H9 (cell line): Measurements from ENCODE around the gene LRP5. TPM values are rescaled to one million over a fixed set of nuclear protein-coding genes. Genes with fewer than 3 reads are reported as not detected.

Experiments used
- DNase-seq: peaks from one replicate; pipeline ENCODE4 v3.0.0-alpha.2; 2017
- H2AFZ ChIP-seq: one replicate; pipeline ENCODE4 v1.6.1; 2013; ENCODE audit warnings: mild to moderate bottlenecking, low read length, control low read depth, moderate library complexity
- H2AK5ac ChIP-seq: 2 replicates; pipeline ENCODE4 v1.6.1; 2013; ENCODE audit warnings: low read length, control low read depth, mixed read lengths; ENCODE audit not compliant: insufficient read length
- H2BK120ac ChIP-seq: one replicate; pipeline ENCODE4 v1.6.1; 2013; ENCODE audit warnings: low read depth, mild to moderate bottlenecking, low read length, control low read depth, inconsistent platforms; ENCODE audit not compliant: poor library complexity, severe bottlenecking
- H2BK12ac ChIP-seq: 2 replicates; pipeline ENCODE4 v1.6.1; 2013; ENCODE audit warnings: low read length, control low read depth, mixed read lengths, low read depth; ENCODE audit not compliant: insufficient read length
- H2BK15ac ChIP-seq: 2 replicates; pipeline ENCODE4 v1.6.1; 2013; ENCODE audit warnings: low read depth, low read length, control low read depth
- H2BK20ac ChIP-seq: one replicate; pipeline ENCODE4 v1.6.1; 2013; ENCODE audit warnings: low read depth, mild to moderate bottlenecking, low read length, control low read depth, inconsistent platforms; ENCODE audit not compliant: poor library complexity, severe bottlenecking
- H2BK5ac ChIP-seq: 2 replicates; pipeline ENCODE4 v1.6.1; 2013; ENCODE audit warnings: low read length, control low read depth, mixed read lengths; ENCODE audit not compliant: insufficient read length
- H3K14ac ChIP-seq: 2 replicates; pipeline ENCODE4 v1.6.1; 2013; ENCODE audit warnings: low read length, control low read depth; ENCODE audit not compliant: insufficient read depth
- H3K18ac ChIP-seq: 2 replicates; pipeline ENCODE4 v1.6.1; 2013; ENCODE audit warnings: low read depth, mild to moderate bottlenecking, mixed read lengths, low read length, control low read depth; ENCODE audit not compliant: insufficient read length
- H3K23ac ChIP-seq: 2 replicates; pipeline ENCODE4 v1.6.1; 2013; ENCODE audit warnings: low read length, control low read depth, mixed read lengths, low read depth; ENCODE audit not compliant: insufficient read length
- H3K23me2 ChIP-seq: 2 replicates; pipeline ENCODE4 v1.6.1; 2013; ENCODE audit warnings: low read depth, mild to moderate bottlenecking, mixed read lengths, low read length, control low read depth; ENCODE audit not compliant: insufficient read length, poor library complexity, severe bottlenecking
- H3K27ac ChIP-seq: 2 replicates; pipeline ENCODE4 v1.5.1; 2013; ENCODE audit warnings: low read length, control low read depth, mixed read lengths, low read depth; ENCODE audit not compliant: insufficient read length
- H3K27me3 ChIP-seq: 2 replicates; pipeline ENCODE4 v1.6.1; 2013; ENCODE audit warnings: low read length, control low read depth, inconsistent platforms; ENCODE audit not compliant: insufficient read depth
- H3K4ac ChIP-seq: 2 replicates; pipeline ENCODE4 v1.6.1; 2013; ENCODE audit warnings: low read depth, mild to moderate bottlenecking, control low read depth, inconsistent platforms, low read length, moderate library complexity
- H3K4me1 ChIP-seq: 2 replicates; pipeline ENCODE4 v1.6.1; 2013; ENCODE audit warnings: low read length, control low read depth, inconsistent platforms; ENCODE audit not compliant: insufficient read depth
- H3K4me2 ChIP-seq: 2 replicates; pipeline ENCODE4 v1.6.1; 2013; ENCODE audit warnings: low read length, control low read depth, mixed read lengths; ENCODE audit not compliant: insufficient read length, insufficient read depth
- H3K56ac ChIP-seq: 2 replicates; pipeline ENCODE4 v1.6.1; 2013; ENCODE audit warnings: low read depth, mild to moderate bottlenecking, mixed read lengths, low read length, control low read depth; ENCODE audit not compliant: insufficient read length
- H3K79me1 ChIP-seq: 2 replicates; pipeline ENCODE4 v1.6.1; 2013; ENCODE audit warnings: low read depth, mild to moderate bottlenecking, moderate library complexity, low read length, control low read depth, inconsistent platforms; ENCODE audit not compliant: insufficient read depth, poor library complexity, severe bottlenecking
- H3K79me2 ChIP-seq: 2 replicates; pipeline ENCODE4 v1.6.1; 2013; ENCODE audit warnings: low read length, control low read depth, inconsistent platforms; ENCODE audit not compliant: insufficient read depth
- H3K9ac ChIP-seq: 2 replicates; pipeline ENCODE4 v1.6.1; 2013; ENCODE audit warnings: low read length, control low read depth, mixed read lengths; ENCODE audit not compliant: insufficient read length; ENCODE audit errors: extremely low read depth
- H3K9me3 ChIP-seq: one replicate; pipeline ENCODE4 v1.6.1; 2013; ENCODE audit warnings: low read depth, low read length, inconsistent platforms; ENCODE audit not compliant: control insufficient read depth
- H3T11ph ChIP-seq: one replicate; pipeline ENCODE4 v1.6.1; 2013; ENCODE audit warnings: mild to moderate bottlenecking, low read length, control low read depth, inconsistent platforms
- H4K20me1 ChIP-seq: one replicate; pipeline ENCODE4 v1.6.1; 2013; ENCODE audit not compliant: control insufficient read depth, insufficient read length, insufficient read depth
- H4K5ac ChIP-seq: 2 replicates; pipeline ENCODE4 v1.6.1; 2013; ENCODE audit warnings: low read depth, mild to moderate bottlenecking, mixed read lengths, low read length, control low read depth; ENCODE audit not compliant: insufficient read length
- H4K8ac ChIP-seq: replicated peaks from 2 replicates; pipeline ENCODE4 v1.6.1; 2013; ENCODE audit warnings: low read length, control low read depth, mixed read lengths, low read depth; ENCODE audit not compliant: insufficient read length
- H4K91ac ChIP-seq: 2 replicates; pipeline ENCODE4 v1.6.1; 2013; ENCODE audit warnings: low read depth, mild to moderate bottlenecking, moderate library complexity, mixed read lengths, low read length, control low read depth; ENCODE audit not compliant: insufficient read length
- H3K27ac Mint-ChIP-seq, 3 experiments: 2 replicates in 2 of 3; 3 replicates in 1 of 3; pipeline ENCODE4 v1.8.0; 2020 to 2021; ENCODE audit warnings: mixed read lengths in 3 of 3, mild to moderate bottlenecking in 1 of 3, moderate library complexity in 1 of 3
- H3K27me3 Mint-ChIP-seq: 2 replicates; pipeline ENCODE4 v1.8.0; 2021; ENCODE audit warnings: low read depth, mild to moderate bottlenecking, moderate library complexity, mixed read lengths
- H3K36me3 Mint-ChIP-seq, 3 experiments: 2 replicates in 2 of 3; 3 replicates in 1 of 3; pipeline ENCODE4 v1.8.0; 2020 to 2021; ENCODE audit warnings: low read depth in 3 of 3, mixed read lengths in 3 of 3; ENCODE audit not compliant: insufficient read depth in 1 of 3
- H3K4me1 Mint-ChIP-seq, 2 experiments: 2 replicates each; pipeline ENCODE4 v1.8.0; 2020; ENCODE audit warnings: mixed read lengths in 2 of 2
- H3K4me3 Mint-ChIP-seq, 2 experiments: 2 replicates in 1 of 2; 3 replicates in 1 of 2; pipeline ENCODE4 v1.8.0; 2020 to 2021; ENCODE audit warnings: mild to moderate bottlenecking in 2 of 2, mixed read lengths in 2 of 2, moderate library complexity in 1 of 2
- H3K9me3 Mint-ChIP-seq, 2 experiments: 2 replicates in 1 of 2; 3 replicates in 1 of 2; pipeline ENCODE4 v1.8.0; 2020; ENCODE audit warnings: mild to moderate bottlenecking in 2 of 2, mixed read lengths in 2 of 2, moderate library complexity in 1 of 2
- WGBS: extraction: QIAGEN DNeasy Blood & Tissue Kit; methylation state at CpG from one replicate; pipeline ENCODE4 v1.1.7; 2013; ENCODE audit warnings: missing lambda C conversion rate, low lambda C conversion rate, mixed read lengths; ENCODE audit not compliant: insufficient read length; ENCODE audit errors: extremely low coverage; 5-methylcytosine and 5-hydroxymethylcytosine counted together
- total RNA-seq: library from RNA; stranded (reverse); gene quantifications from 2 replicates; pipeline ENCODE4 v1.2.1, GENCODE V29; 2021
- TF ChIP-seq, protein P1 (sequence below): fragments of 200-600 bp; sonication (generic); conservative IDR thresholded peaks from 3 replicates; pipeline ENCODE4 v1.8.0; 2021; ENCODE audit warnings: antibody characterized with exemption, mild to moderate bottlenecking

LRP5 gene
- total RNA-seq, 1 experiment from 2014 or later = 38.4 TPM

DNA sequence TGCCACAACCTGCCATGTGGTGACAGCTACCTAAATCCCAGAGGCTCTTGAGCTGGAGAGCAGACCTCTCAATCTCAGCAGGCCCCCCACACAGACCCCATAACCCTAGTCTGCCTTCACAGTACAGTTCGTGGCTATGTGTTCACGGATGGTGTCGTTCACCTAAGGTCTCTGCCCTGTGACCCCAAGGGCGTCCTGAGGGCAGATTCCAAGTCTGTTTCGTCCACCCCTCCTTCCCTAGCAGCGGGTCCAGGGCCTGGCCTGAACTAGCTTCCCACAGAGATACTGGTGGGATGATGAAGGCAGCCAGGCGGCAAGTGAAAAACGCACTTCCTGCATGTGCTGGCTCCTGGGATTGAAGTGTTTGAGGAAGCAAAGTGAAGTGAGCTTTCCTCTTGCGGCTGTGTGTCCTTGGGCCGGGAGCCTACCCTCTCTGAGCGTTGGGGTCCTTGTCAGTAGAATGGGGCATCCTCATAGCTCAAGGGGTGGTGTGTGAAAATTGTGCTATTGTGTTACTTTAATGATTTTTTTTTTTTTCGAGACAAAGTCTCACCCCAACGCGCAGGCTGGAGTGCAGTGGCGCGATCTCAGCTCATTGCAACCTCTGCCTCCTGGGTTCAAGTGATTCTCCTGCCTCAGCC, 70.1 kb downstream of the LRP5 start:
- H2AK5ac ChIP-seq = no peak overlapping the region
- Mint-ChIP-seq H3K27ac (0 out of 7 replicates have a peak overlapping the region, but pooled peaks of 1 of the 3 experiments have one; percentile 61), H3K4me3 (no peak overlapping the region), H3K27me3 (no peaks in the 10 kb centered on the region), H3K36me3 (peaks cover 5 to 9% (median 7%) of the 10 kb centered on the region in 3 experiments; a peak in 4 of 7 replicates), H3K9me3 (no peaks in the 10 kb centered on the region), H3K4me1 (peaks cover 9 to 12% of the 10 kb centered on the region in 2 experiments)
- no peak overlapping the region for H3K27ac ChIP-seq
- no peaks in the 10 kb centered on the region for H3K9me3 ChIP-seq
- H2BK5ac ChIP-seq = no peak overlapping the region
- H3K79me2 ChIP-seq = no peaks in the 10 kb centered on the region
- H4K5ac ChIP-seq = no peak overlapping the region
- no peaks in the 10 kb centered on the region; the same call in 1 of the 2 replicates for H3K27me3 ChIP-seq
- no peak overlapping the region for H4K8ac ChIP-seq
- no peak overlapping the region for H3K14ac ChIP-seq
- no peak overlapping the region for H3K4me2 ChIP-seq
- H2AFZ ChIP-seq = no peak overlapping the region
- H4K20me1 ChIP-seq = no peaks in the 10 kb centered on the region
- no peaks in the 10 kb centered on the region for H3K23me2 ChIP-seq
- no peak overlapping the region for H2BK20ac ChIP-seq
- H2BK15ac ChIP-seq = no peak overlapping the region
- no peaks in the 10 kb centered on the region for H3K79me1 ChIP-seq
- no peak overlapping the region for H3K18ac ChIP-seq
- no peak overlapping the region for H3K4ac ChIP-seq
- WGBS = no CpG with 5 or more reads among the region's 16 CpGs
- no peak overlapping the region for H4K91ac ChIP-seq
- TF ChIP-seq, protein P1, sequence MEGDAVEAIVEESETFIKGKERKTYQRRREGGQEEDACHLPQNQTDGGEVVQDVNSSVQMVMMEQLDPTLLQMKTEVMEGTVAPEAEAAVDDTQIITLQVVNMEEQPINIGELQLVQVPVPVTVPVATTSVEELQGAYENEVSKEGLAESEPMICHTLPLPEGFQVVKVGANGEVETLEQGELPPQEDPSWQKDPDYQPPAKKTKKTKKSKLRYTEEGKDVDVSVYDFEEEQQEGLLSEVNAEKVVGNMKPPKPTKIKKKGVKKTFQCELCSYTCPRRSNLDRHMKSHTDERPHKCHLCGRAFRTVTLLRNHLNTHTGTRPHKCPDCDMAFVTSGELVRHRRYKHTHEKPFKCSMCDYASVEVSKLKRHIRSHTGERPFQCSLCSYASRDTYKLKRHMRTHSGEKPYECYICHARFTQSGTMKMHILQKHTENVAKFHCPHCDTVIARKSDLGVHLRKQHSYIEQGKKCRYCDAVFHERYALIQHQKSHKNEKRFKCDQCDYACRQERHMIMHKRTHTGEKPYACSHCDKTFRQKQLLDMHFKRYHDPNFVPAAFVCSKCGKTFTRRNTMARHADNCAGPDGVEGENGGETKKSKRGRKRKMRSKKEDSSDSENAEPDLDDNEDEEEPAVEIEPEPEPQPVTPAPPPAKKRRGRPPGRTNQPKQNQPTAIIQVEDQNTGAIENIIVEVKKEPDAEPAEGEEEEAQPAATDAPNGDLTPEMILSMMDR = no peak
- H2BK120ac ChIP-seq = no peak overlapping the region
- no peak for DNase-seq
- H2BK12ac ChIP-seq = no peak overlapping the region
- H3K23ac ChIP-seq = no peak overlapping the region
- no peaks in the 10 kb centered on the region for H3K4me1 ChIP-seq
- no peak overlapping the region for H3K56ac ChIP-seq
- no peak overlapping the region for H3T11ph ChIP-seq
- no peak overlapping the region for H3K9ac ChIP-seq
